ENCODE results near the gene NIFK.
A peak's percentile ranks its signal among the peaks of the same experiment; 100 is the strongest.

NIFK gene

DNA sequence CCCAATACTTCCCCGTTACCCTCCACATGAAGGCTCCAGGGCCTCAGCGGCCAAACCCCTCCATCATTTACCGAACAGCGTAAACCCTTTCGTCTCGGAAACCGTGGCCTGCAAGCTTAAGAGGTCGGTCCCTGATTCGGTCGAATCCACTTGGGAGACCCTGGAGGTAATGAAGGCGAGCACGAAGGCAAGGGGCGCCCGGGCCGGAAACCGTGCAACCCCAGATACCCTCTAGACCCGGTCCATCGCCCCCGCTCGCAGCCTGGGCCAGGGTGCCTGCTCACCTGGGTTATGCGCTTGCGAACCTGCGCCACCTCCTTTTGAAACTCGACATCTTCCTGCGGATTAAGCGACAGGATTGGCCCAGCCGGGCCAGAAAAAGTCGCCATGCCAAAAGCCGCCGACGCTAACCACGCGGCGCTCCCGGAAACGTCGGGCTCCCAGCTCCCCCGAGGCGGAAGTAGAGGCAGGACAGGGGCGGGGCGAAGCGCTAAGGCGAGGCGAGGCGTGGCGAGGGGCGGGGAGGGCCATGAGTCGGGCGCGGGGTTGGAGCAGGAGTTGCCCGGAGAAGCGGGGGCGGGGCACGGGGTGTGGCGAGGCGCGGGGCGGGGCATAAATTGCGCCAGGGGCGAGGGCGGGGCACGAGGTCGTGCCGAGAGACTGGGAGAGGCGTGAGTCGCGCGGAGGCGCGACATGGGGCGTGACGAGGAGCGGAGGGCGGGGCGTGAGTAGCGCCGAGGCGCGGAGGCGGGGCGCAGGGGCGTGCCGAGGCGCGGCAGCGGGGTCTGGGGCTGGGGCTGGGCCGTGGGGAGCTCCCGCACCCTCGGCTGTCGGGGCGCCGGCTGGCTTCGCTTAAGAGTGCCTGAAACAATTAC lies at the start of gene NIFK:
Gene NIFK, minus strand, starts transcription at position 414 of the 875 bp plus-strand sequence. Its CDS starts 25 bp downstream, at position 389.
- Mint-ChIP-seq H3K27ac (peak within 1 kb of the TSS; percentile 96), H3K36me3 (peaks cover 23% of the 10 kb centered on the region), H3K4me1 (peaks cover 45% of the 10 kb centered on the region), H3K4me3 (peak within 1 kb of the TSS; percentile 79), H3K27me3 (peaks cover 24% of the 10 kb centered on the region), H3K9me3 (no peaks in the 10 kb centered on the region)
- DNase-seq: peak; percentile 100
- CTCF ChIA-PET: interaction anchor here (0.7 to 2.1 kb wide), 2 partner anchors 15 to 206 kb away, joined by 4 to 5 read pairs; partner anchors contain the start of gene RNU4ATAC

- no peaks in the 10 kb centered on the region for H3K36me3 Mint-ChIP-seq
Measured at GRCh38 chr2:121783180-121783579, 46.5 kb upstream of the NIFK start.

DNA sequence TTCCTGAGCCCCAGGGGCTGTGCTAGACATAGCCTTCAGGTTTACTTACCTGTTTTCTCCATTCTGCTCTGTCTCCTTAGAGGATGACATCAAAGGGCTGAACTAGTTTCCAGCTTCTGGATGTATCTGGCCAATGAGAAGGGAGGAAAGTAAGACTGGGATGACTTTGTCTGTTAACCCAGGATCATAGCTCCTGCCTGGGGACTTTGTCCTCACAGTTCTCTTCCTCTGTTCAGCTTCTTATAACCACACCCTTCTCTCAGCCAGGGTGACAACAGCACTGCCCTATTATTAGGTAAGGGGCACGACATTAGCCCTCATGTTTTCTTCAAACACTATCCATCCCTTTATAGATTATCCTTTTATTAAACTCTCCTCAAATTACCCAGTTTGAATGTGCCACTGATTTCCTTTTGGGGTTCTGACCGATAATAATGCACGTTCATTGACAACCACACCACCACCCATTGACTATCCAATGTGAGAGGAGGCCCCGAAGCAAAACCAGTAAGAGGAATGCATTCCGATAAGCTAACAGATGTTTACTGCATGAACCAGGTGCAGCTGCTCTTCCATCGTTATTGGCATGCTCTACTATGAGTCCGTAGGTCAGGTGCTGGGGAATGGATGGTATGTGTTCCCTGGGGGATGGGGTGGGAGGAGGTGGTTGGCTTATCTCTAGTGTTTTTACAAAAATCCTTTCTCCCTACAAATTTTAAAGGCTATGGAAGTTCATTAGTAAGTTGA lies 42.2 kb upstream of the NIFK start:
- H3K4me1 Mint-ChIP-seq: no peaks in the 10 kb centered on the region
- H3K27me3 Mint-ChIP-seq: peaks cover 4% of the 10 kb centered on the region
- H3K36me3 Mint-ChIP-seq: no peaks in the 10 kb centered on the region
- no peak for DNase-seq
- H3K4me3 Mint-ChIP-seq: no peak overlapping the region
- CTCF ChIA-PET: interaction anchor here (1.4 kb wide), 1 partner anchor 14 kb away, joined by 3 read pairs; no protein-coding TSS in a partner anchor
- H3K27ac Mint-ChIP-seq: no peak overlapping the region
- no peaks in the 10 kb centered on the region for H3K9me3 Mint-ChIP-seq

More at GRCh38 chr2:121783180-121783579, 46.5 kb upstream of the NIFK start:
- no peak overlapping the region for H3K4me3 Mint-ChIP-seq
- CTCF ChIA-PET: no interaction called here
- H3K27me3 Mint-ChIP-seq: peaks cover 4% of the 10 kb centered on the region
- H3K27ac Mint-ChIP-seq: no peak overlapping the region
- H3K9me3 Mint-ChIP-seq: no peaks in the 10 kb centered on the region
- H3K4me1 Mint-ChIP-seq: no peaks in the 10 kb centered on the region
- no peak for DNase-seq

- H3K27me3 Mint-ChIP-seq: no peaks in the 10 kb centered on the region
- no peak overlapping the region for H3K27ac Mint-ChIP-seq
- no peaks in the 10 kb centered on the region for H3K4me1 Mint-ChIP-seq
- no peak overlapping the region for H3K4me3 Mint-ChIP-seq
- no peaks in the 10 kb centered on the region for H3K36me3 Mint-ChIP-seq
- CTCF ChIA-PET: interaction anchor here (1.4 kb wide), 1 partner anchor 13 kb away, joined by 3 read pairs; no protein-coding TSS in a partner anchor
- no peak for DNase-seq
- no peaks in the 10 kb centered on the region for H3K9me3 Mint-ChIP-seq
Measured at GRCh38 chr2:121777699-121778058, 41.0 kb upstream of the NIFK start.

DNA sequence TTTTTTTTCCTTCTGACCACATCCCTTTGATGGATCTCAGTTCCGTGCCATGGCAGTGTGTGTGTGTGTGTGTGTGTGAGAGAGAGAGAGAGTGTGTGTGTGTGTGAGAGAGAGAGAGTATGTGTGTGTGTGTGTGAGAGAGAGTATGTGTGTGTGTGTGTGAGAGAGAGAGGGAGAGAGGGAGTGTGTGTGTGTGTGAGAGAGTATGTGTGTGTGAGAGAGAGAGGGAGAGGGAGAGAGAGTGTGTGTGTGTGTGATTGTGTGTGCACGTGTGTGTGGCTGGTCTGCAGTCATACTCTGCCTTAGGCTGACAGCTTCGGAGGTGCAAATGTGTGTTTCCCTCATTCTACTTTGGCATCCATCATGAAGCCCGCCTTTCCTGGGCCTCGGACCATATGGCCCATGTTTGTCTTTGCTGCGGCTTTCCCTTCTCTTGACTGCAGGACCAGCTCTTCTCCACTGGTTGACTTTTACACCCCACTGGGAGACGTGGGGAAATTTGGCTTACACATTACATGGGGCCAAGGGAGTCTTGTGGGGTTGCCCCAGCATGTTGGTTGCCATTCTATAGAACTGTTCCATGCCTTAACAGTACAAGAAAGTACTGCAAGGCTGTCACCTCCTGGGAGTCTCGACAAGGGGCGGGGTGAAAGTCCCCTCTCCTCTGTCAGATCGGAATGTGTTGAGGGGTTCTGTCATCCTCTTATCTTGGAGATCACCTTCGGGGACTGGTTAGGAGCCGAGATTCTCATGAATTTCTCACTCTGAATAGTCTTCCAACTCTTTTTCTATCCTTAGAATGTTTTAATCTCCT lies 40.4 kb upstream of the NIFK start:
- DNase-seq: no peak
- no peak overlapping the region for H3K4me3 Mint-ChIP-seq
- H3K27ac Mint-ChIP-seq: no peak overlapping the region
- CTCF ChIA-PET: no interaction called here
- no peaks in the 10 kb centered on the region for H3K27me3 Mint-ChIP-seq
- no peaks in the 10 kb centered on the region for H3K4me1 Mint-ChIP-seq
- H3K9me3 Mint-ChIP-seq: no peaks in the 10 kb centered on the region
- no peaks in the 10 kb centered on the region for H3K36me3 Mint-ChIP-seq

DNA sequence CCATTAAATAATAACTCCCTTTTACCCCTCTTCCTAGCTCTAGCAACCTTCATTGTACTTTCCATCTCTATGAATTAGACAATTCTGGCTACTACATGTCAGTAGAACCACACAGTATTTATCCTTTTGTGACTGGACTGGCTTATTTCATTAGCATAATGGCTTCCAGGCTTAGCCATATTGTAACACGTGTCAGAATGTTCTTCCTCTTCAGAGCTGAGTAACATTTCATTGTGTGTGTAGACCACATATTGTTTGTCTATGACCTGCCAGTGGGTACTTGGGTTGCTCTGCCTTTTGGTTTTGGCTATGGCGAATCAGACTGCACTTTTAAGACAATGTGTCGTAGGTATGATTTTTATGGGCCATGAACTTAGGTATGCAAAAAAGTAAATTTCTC lies 39.7 kb upstream of the NIFK start:
- DNase-seq: no peak
- H3K4me3 Mint-ChIP-seq: no peak overlapping the region
- no peaks in the 10 kb centered on the region for H3K9me3 Mint-ChIP-seq
- H3K36me3 Mint-ChIP-seq: no peaks in the 10 kb centered on the region
- H3K27ac Mint-ChIP-seq: no peak overlapping the region
- CTCF ChIA-PET: no interaction called here
- H3K27me3 Mint-ChIP-seq: no peaks in the 10 kb centered on the region
- no peaks in the 10 kb centered on the region for H3K4me1 Mint-ChIP-seq

- Mint-ChIP-seq H3K9me3 (no peaks in the 10 kb centered on the region), H3K27me3 (no peaks in the 10 kb centered on the region), H3K36me3 (no peaks in the 10 kb centered on the region), H3K4me1 (no peaks in the 10 kb centered on the region), H3K4me3 (no peak overlapping the region), H3K27ac (no peak overlapping the region)
- no peak for DNase-seq
- CTCF ChIA-PET: no interaction called here
Measured at GRCh38 chr2:121774235-121774634, 37.6 kb upstream of the NIFK start.

DNA sequence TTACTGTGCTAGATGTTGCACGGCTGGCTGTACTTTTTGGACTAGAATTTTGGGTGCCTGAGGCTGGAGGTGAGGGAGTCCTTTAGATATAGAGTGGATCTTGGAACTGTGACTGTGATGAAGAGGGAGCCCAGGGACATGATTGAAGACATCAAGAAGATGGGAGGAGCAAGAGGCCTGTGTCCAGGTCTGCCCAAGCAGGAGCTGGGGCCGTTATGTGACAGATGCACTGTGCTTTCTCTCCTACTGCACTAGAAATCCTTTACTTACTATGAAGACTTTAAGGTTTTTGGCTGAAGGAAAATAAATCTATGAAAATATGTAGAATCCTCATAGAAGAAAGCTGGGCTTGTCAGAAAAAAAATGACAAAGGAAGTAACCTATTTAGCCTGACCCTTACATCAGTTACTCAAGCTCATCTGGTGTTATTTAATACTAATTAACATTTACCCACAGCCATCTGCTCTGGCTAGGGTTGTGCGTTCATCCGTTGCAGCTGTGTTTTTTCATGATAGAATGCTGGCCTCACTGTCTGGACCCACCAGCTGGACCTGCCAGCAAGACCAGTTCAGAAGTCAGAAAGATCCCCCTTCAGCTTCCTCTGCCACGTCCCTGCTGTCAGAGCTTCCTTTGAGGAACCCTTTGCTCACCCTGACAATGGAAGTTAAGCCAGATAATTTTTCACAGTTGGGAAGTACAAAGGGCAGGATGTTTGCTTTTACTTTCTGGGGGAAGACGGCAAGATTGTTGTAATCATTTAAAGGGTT lies 35.5 kb upstream of the NIFK start:
- Mint-ChIP-seq H3K27ac (no peak overlapping the region), H3K4me1 (no peaks in the 10 kb centered on the region), H3K9me3 (no peaks in the 10 kb centered on the region), H3K27me3 (no peaks in the 10 kb centered on the region), H3K36me3 (peaks cover 12% of the 10 kb centered on the region), H3K4me3 (no peak overlapping the region)
- no peak for DNase-seq
- CTCF ChIA-PET: no interaction called here

DNA sequence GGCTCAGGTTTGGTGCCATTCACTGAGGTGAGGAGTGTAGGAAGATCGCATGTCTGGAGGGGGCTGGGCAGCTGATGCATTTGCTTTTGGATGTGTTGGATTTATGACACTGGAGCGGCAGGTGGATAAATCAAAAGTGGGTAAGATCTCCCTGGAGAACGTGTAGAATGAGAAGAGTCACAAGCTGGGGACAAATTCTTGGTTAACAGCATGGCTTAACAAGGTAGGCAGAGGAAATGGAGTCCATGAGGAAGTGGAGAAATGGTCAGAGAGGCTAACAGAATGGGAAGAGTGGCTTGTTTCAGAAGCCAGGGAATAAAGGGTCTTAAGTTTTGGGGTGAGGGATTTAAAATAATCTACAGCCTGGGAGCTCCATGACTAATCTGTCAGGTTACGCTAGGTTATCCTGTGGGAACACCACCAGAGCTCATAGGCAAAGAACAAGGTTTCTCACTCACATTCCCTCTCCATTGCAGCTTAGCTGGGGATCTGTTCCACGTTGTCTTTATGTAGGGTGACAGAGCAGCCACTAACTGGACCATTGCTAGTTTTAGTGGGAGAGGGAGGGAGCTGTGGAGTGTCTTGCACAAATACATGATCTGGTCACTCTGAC lies 31.6 kb upstream of the NIFK start:
- CTCF ChIA-PET: interaction anchor here (0.6 kb wide), 1 partner anchor 158 kb away, joined by 4 read pairs; no protein-coding TSS in a partner anchor
- Mint-ChIP-seq H3K27me3 (no peaks in the 10 kb centered on the region), H3K9me3 (no peaks in the 10 kb centered on the region), H3K4me1 (no peaks in the 10 kb centered on the region), H3K36me3 (peaks cover 38% of the 10 kb centered on the region), H3K27ac (peak overlapping the region; percentile 46), H3K4me3 (no peak overlapping the region)
- no peak for DNase-seq

DNA sequence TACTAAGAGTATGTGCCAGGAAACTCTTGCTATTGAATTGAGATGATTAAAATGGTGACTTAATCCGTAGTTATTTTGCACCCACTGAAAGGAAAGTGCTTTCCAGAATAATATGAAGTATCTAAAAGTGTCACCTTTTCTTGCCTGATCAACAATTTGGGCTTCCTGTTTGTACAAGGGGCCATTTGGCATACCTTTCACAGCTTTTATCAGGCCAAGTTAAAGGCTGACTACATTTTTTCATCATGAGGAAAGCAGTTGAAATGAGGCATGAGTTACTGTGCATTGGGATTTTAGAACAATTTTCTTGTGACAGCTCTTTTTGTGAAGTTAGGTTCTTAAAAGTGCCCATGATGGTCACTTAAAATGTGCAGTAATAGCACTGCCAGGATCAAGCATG lies 29.9 kb upstream of the NIFK start:
- H3K36me3 Mint-ChIP-seq: peaks cover 43% of the 10 kb centered on the region

GRCh38 chr2:121764681-121765228 lies 28.1 kb upstream of the NIFK start:
- H3K27ac Mint-ChIP-seq: no peak overlapping the region
- no peaks in the 10 kb centered on the region for H3K9me3 Mint-ChIP-seq
- no peak overlapping the region for H3K4me3 Mint-ChIP-seq
- peaks cover 52% of the 10 kb centered on the region for H3K36me3 Mint-ChIP-seq
- no peaks in the 10 kb centered on the region for H3K4me1 Mint-ChIP-seq
- CTCF ChIA-PET: interaction anchor here (1.0 kb wide), 1 partner anchor 14 kb away, joined by 3 read pairs; no protein-coding TSS in a partner anchor
- H3K27me3 Mint-ChIP-seq: no peaks in the 10 kb centered on the region
- DNase-seq: no peak

More for the DNA sequence above, 29.9 kb upstream of the NIFK start:
- no peak for DNase-seq
- Mint-ChIP-seq H3K4me3 (no peak overlapping the region), H3K27me3 (no peaks in the 10 kb centered on the region), H3K4me1 (no peaks in the 10 kb centered on the region), H3K9me3 (no peaks in the 10 kb centered on the region), H3K27ac (no peak overlapping the region)
- CTCF ChIA-PET: no interaction called here

- H3K4me1 Mint-ChIP-seq: peaks cover 32% of the 10 kb centered on the region
- CTCF ChIA-PET: no interaction called here
Measured at GRCh38 chr2:121755237-121756111, 18.8 kb upstream of the NIFK start, which contains the start of gene TSN. Gene TSN (plus strand): TSS chr2:121755651. CDS start chr2:121755780, 129 bp downstream.

More at GRCh38 chr2:121755237-121756111, 18.8 kb upstream of the NIFK start, which contains the start of gene TSN:
- peak within 1 kb of the TSS; percentile 90 for H3K4me3 Mint-ChIP-seq
- peak within 1 kb of the TSS; percentile 92 for H3K27ac Mint-ChIP-seq
- no peaks in the 10 kb centered on the region for H3K27me3 Mint-ChIP-seq
- H3K36me3 Mint-ChIP-seq: peaks cover 17% of the 10 kb centered on the region
- no peaks in the 10 kb centered on the region for H3K9me3 Mint-ChIP-seq
- peak; percentile 98 for DNase-seq

All from activated naive CD4-positive, alpha-beta T cell treated with anti-CD3 and anti-CD28 coated beads, Interleukin-2, amount 10 ng/mL, durations not matched to agents 7 days and 5 days (primary cell).